DMS 273 (cell line): ENCODE results near the gene SLC6A3.
"Not testable (repeated sequence)": the region's sequence is repeated elsewhere in the genome, so short reads cannot be mapped to it uniquely, and the experiment has no call there.

ENCODE experiments used
- DNase-seq: peaks from one replicate; lab custom pipeline; 2025; ENCODE audit not compliant: unreplicated experiment; lab: John Stamatoyannopoulos, UW

Gene SLC6A3

DNA sequence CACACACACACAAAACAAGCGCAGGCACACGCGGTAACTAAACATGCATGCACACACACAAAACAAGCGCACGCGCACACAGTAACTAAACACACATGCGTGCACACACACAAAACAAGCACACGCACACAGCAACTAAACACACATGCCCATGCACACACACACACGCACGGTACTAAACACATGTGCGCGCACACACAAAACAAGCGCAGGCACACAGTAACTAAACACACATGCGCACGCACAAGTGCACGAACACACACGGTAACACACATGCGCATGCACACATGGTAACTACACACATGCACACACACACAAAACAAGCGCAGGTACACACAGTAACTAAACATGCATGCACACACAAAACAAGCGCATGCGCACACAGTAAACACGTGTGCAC, 19.9 kb upstream of the SLC6A3 start:
- no peak for DNase-seq

DNA sequence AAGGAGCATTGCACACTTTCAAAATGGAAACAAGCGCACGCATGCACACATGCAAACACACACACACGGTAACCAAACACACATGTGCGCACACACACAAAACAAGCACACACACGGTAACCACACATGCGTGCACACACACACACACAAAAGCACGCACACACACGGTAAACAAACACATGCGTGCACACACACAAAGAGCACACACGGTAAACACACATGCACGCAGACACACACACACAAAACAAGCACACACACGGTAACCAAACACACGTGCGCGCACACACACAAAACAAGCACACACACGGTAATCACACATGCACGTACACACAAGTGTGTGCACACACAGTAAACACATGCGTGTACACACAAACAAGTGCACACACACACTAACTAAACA, 19.3 kb upstream of the SLC6A3 start:
- no peak for DNase-seq

DNA sequence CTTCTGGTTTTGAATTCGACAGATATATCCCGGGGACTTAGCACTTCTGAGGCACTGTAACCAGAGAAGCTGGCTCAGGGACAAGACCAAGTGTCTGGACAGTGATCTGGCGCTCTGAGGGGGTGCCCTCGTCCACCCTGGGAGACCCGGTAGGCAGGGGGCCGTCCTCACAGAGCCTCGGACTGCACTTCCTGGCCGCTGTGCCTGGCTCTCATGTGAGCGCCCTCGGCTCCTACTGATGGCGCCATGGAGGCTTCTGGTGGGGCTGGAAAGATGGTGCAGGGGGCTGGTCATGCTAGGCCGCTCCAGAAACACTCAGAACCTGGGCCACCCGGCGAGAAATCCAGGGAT, 18.8 kb upstream of the SLC6A3 start:
- DNase-seq, result no peak

DNA sequence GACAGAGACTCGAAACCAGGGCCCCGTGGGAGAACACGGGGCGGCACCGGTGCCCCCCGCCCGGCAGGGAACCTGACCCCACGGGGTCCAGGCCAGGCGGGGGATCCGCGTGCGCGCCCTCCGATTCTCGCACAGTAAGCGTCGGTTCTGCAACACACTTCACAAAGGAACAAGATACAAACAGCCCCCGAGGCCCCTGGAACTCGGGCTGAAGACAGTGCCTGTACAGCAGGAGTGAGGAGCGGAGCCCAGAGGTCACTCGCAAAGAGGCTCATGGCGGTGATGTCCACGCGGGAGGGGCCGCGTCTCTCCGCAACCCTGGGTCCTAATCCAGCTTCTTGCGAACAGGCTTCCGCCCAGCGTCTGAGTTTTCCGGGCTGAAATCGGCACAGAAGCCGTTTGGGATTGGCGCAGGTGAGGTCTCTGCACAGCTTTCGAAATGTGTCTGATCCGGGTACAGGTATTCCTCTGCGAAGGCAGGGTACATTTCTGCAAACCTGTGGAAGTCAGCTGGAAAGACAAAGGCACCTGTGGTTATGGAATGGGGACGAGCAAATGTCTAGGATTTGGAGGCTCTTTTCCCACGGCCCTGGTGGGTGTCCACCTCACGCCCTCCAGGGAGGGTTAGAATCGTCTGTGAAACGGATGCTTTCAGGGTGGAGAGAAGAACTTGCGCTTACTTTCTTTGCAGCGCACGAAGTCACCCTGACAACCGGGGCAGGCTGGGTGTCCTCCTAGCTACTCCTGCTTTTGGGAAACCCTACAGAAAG, 18.3 kb upstream of the SLC6A3 start:
- no peak for DNase-seq

DNA sequence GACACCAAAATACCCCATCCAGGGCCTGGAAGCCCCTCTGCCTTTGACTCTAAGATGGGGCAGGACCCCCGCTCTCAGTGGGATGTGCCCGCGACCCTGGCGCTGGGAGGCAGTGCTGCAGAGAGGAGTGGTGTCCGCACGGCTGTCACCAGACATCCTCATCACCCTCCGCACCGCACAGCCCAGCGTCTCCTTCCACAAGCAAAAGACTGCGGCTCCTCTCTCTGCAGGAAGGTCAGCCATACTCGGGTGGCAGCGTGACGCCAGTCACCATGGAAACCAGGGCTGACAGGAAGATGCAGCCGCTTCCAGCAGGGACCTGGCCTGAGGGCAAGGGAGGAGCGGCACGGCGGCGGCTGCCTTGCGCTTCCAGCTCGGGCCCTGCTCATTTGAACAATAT, 17.1 kb upstream of the SLC6A3 start:
- no peak for DNase-seq

DNA sequence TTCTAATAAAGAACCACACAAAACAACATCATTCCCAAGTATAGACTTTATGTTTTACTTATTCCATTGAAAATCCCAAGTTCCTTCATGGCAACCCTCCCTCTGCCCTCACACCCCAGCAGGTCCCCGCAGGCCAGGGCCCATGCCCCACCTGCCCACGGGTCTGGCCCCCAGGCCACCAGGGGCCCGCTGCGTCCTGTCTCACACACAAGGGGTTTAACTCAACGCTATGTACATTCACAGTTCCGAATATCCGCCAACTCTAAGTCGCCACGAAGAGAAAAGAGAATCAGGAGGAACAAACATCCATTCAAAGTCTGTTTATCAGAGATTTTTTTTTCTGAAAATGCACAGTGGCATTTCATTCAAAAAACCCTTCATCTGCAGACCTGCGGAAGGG, 16.2 kb upstream of the SLC6A3 start:
- no peak for DNase-seq

DNA sequence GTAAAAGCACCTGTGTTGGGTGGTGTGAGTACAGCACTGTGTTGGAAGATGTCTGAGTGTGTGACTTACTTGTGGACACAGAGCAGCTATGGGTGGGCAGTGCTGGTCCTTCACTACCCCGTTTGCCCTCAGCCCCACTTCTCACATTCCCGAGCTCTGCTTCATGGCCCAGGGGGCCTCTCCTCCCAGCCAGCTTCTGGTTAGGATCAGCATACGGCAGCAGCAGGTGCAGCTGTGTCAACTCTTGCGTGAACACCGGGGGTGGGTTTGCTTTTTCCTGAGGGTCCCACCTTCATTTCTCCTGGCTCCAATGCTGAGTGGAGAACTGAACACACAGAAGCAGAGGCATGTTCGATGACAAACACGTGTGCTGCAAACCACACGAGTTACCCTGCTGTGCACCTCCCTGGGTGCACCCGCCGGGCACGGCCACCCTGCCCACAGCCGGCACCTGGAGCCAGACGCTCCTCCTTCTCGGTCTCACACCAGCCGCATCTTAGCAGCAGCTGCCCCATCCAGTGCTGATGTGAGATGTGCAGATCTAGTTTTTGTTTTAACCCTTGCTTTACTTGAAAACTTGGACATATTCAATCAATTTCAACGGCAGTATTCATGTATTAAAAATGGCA, 14.9 kb upstream of the SLC6A3 start:
- no peak for DNase-seq

DNA sequence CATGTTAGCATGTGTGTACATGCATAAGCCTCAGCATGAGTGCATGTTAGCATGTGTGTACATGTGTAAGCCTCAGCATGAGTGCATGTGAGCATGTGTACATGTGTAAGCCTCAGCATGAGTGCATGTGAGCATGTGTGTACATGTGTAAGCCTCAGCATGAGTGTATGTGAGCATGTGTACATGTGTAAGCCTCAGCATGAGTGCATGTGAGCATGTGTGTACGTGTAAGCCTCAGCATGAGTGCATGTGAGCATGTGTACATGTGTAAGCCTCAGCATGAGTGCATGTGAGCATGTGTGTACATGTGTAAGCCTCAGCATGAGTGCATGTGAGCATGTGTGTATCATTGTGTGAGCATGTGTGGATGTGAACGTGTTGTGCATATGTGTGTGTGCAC, 14.2 kb upstream of the SLC6A3 start:
- not testable (repeated sequence) for DNase-seq

DNA sequence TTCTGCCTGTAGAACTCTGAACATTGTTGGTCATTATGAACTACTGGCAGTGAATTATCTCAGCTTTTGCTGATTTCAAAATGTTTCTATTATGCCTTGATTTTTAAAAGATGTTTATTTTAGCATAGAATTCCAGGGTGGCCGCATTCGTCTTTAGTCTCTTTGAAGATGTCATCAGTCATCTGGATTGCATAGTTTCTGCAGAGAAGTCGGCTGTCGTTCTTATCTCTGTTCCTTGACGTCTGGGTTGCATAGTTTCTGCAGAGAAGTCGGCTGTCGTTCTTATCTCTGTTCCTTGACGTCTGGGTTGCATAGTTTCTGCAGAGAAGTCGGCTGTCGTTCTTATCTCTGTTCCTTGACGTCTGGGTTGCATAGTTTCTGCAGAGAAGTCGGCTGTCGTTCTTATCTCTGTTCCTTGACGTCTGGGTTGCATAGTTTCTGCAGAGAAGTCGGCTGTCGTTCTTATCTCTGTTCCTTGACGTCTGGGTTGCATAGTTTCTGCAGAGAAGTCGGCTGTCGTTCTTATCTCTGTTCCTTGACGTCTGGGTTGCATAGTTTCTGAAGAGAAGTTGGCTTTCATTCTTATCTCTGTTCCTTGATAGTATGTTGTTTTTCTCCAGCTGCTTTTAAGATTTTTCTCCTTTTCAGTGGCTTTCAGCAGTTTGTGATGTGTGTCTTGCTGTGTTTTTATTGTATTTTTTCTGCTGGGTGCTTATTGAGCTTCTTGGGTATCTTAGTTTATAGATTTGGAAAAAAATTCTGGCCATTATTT, 11.1 kb upstream of the SLC6A3 start:
- not testable (repeated sequence) for DNase-seq

DNA sequence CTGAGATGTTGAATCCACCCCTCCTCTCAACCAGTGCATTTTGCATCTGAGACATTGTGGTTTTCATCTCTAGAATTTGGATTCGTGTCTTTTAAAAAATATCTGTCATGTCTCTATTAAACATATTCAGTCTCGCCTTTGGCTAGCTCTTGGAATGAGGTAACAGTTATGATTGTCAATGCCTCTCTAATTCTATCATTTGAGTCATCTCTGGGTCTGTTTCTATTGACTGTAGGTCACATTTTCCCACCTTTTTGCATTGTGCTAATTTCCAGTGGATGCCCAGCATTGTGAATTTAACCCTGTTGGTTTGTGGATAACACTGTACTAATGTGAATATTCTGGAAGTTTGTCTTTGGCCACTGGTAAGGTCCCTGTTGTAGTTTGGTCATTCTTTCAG, 8.4 kb upstream of the SLC6A3 start:
- no peak for DNase-seq

DNA sequence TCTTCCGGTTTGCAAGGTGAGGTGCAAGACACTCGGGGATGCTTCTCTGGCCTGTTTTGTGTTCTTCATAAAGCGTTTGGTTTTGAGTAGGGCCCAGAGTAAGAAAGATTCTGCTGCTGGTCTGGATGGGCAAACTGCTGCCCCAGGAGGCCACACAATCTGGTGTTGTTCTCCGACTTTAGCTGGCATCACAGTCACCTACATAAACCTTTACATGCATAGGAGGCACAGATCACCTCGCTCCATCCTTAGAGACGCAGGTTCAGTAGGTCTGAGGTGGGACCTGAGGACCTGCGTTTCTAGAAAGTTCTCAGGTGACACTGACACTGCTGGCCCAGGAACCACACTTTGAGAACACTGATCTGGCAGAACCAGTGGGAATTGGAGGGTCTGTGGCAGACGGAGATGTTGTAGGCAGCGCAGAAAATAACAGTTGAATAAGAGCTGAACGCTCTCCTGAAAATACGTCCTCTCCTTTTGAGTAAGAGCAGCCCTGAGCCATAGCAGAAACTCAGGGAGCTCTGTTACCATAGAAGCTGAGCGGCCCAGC, 3.9 kb upstream of the SLC6A3 start:
- DNase-seq, result no peak

DNA sequence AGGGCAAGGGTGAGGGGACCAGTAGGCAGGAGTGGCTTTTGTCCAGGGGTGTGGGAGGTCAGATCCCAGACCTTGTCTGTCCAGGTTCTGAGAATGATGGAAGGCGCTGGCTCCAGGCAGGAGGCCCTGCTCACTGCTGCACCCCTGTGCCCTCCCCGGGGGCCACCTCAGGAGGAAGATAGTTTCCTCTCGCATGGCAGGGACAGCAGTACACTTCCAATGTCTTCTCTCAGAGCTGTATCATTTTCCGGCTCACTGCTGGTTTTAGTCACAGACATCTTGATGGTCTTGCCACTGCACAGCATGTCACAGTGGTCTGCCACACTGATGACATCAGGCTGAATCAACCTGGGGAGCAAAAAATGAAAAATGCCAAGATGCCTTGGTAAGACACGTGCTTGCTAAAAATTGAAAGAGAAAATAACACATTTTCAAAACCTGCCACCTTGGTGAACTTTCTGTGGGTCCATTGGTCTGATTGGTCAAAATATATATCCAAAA, 3.3 kb upstream of the SLC6A3 start:
- no peak for DNase-seq

DNA sequence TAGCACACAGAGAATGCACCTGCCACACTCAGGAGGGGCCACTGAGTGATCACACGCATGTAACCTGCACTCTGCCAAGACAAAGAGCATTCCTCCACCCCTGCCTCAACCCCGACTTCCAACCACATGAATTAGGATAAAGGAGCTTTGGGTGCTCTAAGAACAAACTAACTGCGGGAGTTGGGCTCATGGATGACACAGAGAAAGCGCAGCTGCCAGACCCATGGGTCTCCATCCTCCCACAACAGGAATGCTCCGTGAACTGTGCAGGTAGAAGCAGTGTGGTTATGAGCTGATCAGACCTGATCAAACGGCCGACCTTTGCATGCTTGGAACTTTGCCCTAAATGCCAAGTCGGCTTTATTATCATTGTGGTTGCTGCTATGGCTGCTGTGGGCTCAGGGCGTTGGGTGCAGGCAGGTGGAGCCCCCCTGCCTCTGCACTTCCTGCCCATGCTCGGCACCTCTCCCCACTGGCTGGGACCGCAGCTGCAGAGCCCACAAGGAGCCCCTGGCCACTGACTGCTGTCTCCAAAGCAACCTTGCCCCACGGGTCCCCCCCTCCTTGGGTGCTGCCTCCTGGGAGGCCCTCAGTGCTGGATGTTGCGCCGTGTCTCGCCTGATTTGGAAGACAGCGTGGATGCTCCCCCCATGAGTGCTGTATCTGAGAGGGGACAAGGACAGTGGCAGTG, 2.6 kb upstream of the SLC6A3 start:
- no peak for DNase-seq

DNA sequence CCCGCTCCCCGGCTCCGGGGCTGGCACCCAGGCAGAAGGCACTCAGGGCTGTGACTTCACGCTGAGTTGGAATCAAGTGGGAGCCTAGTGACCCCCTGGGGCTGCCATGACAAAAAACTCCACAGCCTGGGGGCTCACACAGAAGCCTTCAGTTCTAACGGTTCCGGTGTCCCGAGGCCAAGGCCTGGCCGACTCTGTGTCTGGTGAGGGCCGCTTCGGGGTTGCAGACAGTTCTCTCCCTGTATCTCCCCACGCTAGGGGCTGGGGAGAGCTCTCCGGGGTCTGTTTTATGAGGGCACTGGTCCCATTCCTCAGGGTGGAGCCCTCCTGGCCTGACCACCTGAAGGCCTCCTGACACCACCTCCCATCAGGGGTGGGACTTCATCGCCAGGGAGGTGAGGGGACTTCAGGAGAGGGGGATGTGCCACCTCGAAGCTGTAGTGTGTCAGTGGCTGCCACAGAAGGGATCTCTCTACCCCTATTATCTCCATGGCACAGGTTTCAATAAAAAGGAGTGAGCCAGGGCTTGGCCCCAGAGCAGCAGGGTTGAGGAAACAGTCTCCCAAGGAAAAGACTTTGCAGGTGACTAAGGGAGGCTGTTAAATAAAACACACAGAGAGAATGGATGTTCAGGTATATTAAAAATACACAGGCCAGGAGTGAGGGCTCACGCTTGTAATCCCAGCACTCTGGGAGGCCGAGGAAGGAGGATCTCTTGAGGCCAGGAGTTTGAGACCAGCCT, 1.5 kb upstream of the SLC6A3 start:
- DNase-seq, result no peak

DNA sequence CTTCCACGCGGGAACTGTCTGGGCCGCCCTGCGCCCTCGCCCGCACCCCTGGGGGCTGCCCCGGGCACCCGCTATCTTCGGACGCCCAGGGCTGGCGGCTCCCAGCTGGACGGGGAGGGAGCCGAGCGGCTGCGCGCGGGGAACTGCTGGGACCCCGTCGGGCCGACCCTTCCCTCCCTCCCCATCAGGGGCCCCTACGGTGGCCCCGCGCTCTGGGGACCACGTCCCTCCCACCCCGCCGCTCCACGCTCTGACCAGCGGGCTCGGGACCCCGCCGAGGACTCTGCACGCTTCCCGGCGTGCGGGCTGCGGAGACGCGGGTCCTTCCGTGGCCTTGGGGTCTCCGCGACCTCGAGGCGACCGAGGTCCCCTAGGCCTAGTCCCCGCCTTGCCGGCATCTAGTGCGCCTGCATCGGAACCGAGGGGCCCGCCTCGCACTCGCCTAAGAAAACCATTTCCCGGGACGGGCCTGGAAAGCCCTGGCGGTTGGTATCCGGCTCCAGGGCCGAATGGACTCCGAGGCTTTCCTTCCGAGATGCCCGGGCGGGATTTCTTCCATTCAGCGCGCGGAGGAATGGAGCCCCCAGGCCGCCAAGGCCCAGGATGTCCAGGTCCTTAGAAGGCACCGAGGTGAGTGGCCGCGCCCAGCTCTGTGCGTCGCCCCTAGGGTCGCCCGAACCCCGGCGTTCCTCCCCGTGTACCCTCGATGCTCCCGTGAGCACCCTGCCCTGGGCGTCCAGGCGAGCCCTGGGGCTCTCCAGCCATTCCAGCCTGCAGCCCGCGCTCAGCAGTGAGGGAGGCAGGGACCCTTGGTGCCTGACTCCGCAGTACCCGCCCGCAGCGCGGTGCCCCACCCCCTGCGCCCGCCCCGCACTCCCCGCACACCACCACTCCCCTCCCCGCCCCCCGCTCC, 705 bp upstream of the SLC6A3 start:
- no peak for DNase-seq

DNA sequence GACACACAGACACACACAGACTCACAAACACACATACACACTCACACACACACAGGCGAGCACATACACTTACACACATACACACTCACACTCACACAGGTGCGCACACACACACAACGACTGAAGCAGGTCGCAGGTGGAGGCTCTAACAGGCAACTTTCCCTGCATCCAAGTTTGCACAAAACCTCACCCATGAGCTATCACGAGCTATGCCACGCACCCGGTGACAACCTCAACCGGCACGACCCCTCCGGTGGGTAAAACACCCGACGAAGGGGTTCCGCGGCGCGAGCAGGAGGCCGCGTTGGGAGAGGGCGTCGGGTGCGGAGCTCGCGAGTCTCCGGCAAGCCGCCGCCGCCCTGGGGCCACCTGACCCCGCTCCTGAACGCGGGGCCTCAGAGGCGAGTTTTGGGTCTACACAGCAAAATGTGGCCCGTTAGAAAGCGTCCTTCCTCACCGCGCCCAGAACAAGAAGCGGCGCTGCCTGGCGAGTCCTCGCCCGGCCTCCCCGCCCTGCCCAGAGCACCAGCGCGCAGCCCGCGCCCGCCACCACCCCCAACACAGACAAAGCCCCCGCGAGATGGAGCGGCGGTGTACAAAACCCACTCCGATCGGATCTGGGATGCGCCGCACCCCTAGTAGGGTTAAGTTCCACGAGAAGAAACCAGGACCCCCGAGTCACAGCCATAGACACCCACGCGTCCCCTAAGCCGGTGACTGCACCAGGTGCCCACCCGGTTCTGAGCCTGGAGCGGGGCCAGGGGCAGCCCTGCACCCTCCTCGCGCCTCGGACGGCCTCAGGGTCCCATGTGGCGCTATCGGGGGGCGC, 665 bp downstream of the SLC6A3 start:
- peak; percentile 32 for DNase-seq

DNA sequence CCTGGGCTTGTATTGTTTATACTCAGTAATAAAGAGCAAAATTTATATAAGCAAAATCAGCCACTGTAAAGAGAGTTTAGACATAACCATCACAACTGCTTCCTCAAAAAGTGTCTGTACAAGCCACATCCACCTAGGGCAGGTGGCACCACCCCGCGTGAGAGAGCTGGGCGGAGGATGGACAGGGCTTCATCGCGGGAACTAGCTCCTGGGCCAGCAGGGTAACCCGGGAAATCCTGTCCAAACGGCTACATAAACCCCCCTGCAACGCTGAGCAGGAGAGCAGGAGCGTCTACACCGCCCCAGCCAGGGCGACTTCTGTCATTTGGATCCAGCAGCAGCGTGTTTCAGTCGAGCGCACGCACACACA, 1.3 kb downstream of the SLC6A3 start:
- DNase-seq, result no peak

DNA sequence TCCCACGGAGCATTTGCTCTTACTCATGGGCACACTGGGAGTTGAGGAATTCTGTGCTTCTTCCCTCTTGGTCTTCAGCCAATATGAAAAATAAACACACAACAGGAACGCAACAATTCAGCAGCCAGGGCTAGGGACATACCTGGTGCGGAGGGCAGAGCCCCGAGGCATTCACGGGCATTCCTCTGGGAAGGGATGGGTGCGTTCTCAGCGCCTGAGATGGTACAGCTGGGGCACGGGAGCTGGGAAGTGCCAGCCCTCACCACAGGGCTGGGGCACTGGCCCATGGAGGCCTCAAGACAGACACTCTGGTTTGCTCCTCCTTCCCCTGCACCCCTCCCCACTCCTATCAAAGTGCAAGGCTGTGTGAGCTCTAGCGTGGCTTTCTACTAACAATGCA, 2.1 kb downstream of the SLC6A3 start:
- DNase-seq, result no peak
